Ammon's horn (tissue), 1 donor: Measurements from ENCODE around the gene HERC4.
"Not testable (repeated sequence)": the region's sequence is repeated elsewhere in the genome, so short reads cannot be mapped to it uniquely, and the experiment has no call there.

Experiments used
- DNase-seq: peaks from one replicate; pipeline ENCODE4 v3.0.0-alpha.2; 2016; ENCODE audit warnings: low spot score

The HERC4 gene

DNA sequence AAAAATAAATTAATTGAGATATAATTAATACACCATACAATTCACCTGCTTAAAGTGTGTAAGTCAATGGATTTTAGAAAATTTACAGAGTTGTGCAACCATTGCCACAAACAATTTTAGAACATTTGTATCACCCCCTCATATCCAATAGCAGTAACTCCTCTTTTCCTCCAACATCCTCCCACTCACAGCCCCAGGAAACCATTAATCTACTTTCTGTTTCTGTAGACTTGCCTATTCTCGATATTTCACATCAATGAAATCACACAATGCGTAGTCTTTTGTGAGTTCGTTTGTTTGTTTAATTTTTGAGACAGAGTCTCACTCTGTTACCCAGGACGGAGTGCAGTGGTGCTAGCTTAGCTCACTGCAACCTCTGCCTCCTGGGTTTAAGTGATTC lies 13.7 kb upstream of the HERC4 start:
- DNase-seq = peak; percentile 9

DNA sequence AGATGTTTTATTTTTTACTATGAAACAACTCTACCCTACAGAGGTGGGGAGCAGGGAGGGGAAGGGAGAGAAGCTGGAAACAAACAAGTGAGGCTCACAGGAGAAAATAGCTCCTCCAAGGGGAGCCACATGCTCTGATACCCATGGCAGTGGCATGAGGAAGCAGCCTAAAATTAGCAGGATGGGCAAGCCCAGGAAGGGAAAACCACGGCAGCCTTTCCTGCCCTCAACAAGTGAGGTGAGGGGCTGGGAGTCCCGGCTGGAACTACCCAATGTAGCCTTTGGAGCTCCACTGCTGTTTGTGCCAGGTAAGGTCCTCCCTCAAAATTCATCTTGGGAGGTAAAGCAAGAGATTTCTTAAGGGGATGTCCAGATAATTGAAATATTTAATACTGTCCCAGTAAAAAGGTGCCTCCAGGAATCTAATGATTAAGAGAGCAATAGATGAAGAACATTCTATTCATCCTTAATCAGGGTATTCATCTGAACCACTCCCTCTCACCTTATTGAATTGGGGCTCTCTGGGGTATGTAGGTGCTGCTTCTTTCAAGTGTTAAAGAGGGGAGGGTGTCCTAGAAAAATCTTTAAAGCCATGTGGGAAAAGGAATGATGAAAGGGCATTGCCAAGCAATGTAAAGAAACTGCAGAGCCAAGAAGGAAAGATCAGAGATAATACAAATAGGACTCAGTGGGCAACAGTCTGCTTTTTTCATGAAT lies 12.8 kb upstream of the HERC4 start:
- DNase-seq = no peak

DNA sequence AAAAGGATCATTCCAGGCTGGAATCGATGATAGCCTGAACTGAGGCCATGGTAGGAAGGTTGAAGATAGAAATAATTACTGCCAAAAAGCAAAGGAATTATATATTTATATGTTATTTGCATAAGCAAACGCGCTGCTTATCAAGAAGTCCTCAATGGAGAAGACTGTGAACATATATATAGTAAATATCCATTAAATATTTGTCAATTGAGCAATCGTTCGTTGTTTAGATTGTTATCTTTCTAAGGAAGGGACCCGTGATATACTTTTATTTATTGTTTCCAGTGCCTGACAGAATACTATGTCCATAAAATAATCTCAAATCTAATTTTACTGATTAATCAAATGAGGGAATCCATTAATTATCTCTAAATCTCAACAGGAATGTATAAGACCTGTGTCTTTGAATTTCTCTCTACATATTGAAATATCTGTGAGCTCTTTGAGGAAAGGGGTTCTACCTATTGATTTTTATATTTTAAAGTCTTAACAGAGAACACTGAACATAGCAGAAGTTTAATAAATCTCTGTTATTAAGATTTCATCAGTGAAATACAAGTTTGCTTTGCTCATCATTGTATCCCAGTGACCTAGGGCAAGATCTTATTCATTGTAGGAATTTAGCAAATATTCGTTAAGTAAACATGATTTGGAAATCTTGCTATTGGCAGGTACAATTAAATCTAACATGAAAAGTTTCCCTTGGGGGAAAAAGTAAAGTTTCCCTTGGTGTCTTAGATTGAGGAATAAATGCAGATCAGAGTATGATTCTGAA lies 12.0 kb upstream of the HERC4 start:
- no peak for DNase-seq

DNA sequence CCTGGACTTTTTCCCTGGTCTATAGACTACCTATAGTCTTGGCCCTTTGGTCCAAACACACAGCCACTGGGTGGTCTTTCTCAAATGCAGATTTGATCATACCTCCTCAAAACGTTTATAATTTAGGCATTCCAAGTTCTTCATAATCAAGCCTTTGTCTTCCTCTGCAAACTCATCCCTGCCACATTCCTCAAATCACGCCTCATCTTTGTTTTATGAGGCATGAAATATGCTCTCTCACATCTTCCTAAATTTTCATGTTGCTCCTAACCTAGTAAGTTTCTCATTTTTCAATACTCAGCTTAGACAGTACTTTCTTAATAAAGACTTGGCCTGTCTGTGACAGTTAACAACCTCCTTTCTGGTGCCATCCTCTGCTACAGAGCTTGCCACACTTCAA lies 10.9 kb upstream of the HERC4 start:
- DNase-seq = no peak

DNA sequence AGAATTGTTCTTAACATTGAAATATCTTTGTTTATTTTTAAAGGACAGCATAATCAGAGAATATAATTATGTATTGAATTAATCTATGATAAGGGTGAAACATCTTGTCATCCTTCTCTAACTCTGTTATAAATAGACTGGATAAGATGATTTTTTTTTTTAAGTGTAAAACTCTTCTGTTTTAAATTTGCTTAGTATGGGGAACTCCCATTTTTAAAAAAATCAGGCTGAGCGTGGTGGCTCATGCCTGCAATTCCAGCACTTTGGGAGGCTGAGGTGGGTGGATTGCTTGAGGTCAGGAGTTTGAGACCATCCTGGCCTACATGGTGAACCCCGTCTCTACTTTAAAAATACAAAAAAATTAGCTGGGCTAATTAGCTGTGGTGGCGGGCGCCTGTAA lies 9.4 kb upstream of the HERC4 start:
- DNase-seq = no peak

DNA sequence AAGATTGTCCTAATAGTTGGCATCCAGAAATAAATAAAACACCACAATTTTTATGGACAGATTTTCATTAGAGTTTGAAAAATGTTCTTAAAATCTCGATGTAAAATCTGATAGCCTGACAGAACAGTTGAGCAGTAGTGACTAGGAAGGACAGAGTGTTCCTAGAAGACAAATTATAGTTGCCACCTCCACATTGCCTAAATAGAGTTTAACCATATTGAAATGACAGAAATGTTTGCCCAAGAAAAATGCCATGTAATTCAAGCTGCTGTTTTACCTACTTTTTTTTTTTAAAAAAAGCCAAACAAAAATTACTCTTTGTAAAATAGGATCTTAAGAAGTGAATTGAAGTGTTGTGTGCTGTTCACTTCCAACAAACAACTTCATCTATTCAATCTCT lies 8.9 kb upstream of the HERC4 start:
- peak; percentile 5 for DNase-seq

DNA sequence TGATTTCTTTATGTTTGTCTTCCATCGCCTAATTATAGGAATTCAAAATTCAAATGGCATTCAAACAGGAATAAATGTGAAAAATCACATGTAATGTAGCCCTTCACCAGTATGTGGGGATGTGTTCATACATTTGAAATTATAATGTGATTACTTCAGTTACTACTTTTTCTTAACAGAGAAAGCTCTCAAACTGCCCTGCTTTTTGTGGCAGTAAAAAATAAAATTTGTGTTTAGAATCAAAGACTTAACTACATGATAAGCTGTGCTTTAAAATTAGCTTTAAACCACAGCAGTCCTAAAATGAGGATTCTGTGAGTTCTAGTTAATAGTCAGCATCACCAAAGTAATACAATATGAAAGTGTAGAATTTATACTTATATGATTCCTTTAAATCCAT lies 7.8 kb upstream of the HERC4 start:
- DNase-seq = peak; percentile 12

DNA sequence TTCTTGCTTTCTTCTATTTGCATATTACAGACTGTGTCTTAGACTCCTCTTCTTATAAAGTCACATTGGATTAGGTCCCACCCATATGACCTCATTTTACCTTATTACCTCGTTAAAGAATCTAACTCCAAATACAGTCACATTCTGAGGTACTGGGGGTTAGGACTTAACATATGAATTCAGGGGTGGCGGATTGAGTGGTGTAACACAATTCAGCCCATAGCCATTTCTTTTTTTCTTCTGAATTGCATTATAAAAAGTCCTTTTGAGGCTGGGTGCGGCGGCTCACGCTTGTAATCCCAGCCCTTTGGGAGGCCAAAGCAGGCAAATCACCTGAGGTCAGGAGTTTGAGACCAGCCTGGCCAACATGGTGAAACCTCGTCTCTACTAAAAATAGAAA lies 6.8 kb upstream of the HERC4 start:
- no peak for DNase-seq

DNA sequence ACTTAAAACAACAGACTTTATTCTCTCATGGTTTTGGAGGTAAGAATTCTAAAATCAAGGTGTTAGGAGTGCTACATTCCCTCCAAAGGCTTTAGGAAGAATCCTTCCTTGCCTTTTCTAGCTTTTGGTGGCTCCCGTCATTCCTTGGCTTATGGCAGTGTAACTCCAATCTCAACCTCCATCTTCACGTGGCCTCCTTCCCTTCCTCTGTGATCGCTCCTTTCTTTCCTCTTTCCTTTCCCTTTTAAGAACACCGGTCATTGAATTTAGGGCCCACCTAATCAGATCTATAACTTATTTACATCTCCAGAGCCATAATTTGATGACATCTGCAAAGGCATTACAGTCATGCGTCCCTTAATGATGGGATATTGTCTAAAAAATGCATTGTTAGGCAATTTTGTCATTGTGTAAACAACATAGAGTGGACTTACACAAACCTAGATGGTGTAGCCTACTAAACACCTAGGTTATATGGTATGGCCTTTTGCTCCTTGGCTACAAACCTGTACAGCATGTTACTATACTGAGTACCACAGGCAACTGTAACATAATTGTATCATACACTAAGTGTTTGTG lies 5.9 kb upstream of the HERC4 start:
- DNase-seq = no peak

DNA sequence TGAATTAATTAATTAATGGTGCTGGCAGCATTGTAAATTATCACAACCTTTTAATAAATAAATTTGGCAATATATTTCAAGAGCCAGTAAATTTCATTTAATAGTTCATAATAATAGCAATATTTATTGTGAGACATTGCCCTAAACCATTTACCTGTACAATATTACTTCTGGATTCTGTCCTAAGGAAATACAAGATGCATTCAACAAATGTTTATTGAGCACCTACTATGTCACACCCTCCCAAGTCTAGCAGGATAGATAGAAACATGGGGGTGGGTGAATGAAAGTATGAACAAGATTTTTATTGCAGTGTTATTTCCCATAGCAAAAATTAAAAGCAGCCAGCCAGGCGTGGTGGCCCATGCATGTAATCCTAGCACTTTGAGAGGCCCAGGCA lies 4.4 kb upstream of the HERC4 start:
- DNase-seq = no peak

DNA sequence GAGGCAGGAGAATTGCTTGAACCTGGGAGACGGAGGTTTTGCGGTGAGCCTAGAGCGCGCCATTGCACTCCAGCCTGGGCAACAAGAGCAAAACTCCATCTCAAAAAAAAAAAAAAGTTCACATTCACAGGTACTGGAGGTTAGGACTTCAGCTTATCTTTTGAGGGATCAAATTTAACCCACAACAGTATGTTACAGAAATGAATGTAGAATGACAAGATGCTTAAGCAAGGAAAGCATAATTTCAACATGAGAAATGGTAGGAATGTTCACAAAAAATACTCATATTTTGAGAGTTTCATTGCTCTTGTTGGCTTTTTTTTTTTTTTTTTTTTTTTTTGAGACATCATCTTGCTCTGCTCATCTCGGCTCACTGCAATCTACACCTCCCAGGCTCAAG lies 1.9 kb upstream of the HERC4 start:
- DNase-seq = no peak

DNA sequence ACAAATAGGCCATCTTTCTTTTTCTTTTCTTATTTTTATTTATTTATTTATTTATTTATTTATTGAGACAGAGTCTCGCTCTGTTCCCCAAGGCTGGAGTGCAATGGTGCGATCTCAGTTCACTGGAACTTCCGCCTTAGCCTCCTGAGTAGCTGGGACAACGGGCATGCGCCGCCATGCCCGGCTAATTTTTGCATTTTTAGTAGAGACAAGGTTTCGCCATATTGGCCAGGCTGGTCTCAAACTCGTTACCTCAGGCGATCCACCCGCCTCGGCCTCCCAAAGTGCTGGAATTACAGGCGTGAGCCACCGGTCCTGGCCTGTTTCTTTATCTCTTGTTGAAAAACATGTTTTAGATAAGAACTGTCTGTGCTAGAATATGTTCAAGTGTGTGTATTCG lies 998 bp upstream of the HERC4 start:
- not testable (repeated sequence) for DNase-seq

DNA sequence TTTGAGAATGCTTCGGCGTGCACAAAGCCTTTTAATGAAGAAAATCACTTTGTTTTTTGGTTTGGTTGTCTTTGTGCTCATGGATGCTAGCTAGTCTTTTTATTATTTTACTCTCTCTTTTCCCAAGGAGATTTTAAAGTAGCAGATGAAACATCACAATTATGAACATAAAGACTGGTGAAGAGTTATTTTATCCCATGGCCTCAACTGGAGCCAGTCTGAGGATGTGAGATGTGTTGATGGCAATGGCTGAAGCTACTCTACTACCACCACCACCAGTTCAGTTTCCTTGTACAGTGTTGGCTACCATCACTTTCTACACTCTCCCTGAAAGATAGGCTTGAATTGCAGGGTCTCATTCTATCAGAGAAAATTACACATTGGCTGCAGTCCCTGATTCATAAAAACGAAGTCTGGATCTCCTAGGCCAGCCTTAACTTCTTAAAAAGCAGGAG lies 494 bp upstream of the HERC4 start:
- DNase-seq = peak; percentile 10

DNA sequence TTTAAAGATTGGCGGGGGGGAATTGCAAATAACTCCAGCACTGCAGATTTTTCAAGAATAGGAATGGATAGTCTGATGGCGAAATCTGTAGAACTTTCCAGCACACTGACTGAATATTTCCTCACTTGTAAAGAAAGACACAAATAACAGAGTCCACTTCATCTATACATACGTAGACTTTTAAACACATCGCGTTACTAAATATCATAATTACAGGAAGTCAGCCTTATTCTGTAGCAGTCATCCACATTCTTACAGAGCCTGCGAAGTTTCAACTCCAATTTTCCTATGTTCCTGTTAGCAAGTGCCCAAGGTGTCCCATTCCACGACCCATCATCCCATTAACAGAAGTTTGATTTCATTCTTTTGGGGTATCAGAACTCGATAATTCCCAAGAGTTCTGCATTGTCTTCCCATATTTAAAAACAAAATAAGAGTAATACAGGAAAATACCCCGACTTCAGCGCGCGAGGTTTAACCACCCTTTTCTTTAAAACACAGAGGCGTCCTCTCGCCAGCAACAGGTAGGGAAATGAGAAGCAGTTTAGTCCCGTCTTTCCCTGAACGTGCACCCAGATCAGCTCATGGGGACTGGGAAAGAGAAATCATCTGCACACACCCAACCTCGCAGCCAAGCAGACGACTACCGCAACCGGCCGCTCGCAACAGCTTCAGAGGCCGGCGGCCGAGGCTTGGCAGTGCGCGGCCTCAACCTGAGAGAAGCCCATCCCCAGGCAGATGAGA lies 880 bp downstream of the HERC4 start:
- peak; percentile 49 for DNase-seq

DNA sequence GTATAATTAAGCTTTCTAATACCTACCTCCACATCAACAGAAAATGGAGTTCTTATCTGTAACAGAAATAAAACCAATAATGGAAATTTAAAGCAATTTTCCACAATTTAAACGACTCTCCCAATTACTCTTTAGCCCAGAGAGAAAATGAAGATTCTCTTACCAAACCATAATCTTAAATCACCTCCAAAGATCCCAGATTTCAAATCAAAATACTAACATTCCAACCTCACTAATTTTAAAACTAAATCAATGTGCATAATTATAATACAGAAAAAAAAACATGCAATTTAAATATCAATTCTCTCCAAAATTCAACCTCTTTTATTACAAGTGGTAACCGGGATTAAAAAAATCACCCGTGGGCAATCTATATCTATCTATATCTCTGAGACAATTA lies 1.5 kb downstream of the HERC4 start:
- no peak for DNase-seq

DNA sequence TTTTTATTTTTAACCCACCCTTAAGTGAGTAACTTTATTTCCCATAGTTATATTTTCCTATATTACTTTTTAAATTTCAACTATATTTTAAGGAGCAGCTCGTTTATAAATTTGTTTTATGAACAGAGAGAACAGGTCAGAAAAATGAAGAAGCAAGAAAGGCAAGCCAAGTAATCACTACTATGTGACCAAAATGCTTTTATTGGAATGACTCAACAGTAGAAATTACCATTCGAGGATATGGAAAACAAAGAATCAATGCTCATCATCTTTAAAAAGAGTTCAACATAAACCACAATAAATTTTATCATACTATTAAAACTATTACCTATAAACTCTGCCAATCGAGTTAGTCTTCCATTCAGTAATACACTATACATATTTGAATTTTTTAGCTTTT lies 7.6 kb downstream of the HERC4 start:
- no peak for DNase-seq

DNA sequence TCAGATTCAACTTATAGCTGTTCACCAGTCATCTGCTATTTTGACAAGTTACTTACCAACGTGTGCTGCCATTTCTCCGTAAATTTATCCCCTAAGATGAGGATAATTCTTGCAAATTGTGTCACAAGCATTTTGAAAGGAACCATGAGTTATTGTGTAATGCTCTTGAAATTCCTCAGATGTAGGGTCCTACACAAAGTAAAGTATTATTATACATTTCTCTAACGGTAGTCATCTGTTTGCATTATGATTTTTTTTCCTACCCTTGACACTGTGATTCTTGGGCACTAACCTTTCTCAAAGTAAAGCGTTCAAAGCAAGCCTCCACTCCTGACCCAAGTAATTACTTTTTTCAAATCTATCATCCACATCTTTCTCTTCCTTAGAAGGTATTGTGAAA lies 8.1 kb downstream of the HERC4 start:
- no peak for DNase-seq

DNA sequence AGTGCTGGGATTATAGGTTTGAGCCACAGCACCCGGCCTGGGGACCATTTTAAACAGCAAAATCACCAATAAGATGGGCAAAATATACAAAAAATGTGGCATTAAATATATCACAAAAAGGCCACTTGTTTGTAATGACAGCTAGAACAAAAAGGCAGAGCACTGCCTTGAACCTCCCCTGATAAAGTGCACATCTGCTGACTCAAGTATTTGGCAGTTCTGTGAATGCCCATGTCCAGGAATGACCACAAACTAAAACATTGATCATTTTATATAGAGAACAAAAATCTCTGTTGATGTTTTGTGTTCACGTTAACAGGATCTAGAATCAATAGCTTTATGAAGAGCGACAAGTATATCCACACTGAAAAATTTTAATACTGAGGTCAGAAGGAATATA lies 21.5 kb downstream of the HERC4 start:
- DNase-seq = no peak

DNA sequence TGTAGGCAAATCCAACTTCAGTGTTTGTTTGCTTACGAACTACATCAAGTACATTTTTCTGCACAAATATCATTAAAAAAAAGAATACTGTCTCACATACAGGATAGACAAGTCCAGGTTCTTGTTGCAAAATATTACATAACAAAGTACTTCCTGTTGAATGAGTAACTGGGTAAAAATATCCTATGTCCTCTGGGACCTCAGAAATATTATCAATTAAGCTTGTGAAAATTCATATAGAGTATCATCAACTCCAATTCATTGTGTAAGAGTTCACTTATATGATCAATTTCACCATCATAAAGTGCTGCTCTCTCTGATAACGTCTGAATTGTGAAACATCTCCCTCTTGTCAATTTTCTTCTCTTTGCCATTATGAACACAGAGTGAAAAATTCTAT lies 22.6 kb downstream of the HERC4 start:
- no peak for DNase-seq

DNA sequence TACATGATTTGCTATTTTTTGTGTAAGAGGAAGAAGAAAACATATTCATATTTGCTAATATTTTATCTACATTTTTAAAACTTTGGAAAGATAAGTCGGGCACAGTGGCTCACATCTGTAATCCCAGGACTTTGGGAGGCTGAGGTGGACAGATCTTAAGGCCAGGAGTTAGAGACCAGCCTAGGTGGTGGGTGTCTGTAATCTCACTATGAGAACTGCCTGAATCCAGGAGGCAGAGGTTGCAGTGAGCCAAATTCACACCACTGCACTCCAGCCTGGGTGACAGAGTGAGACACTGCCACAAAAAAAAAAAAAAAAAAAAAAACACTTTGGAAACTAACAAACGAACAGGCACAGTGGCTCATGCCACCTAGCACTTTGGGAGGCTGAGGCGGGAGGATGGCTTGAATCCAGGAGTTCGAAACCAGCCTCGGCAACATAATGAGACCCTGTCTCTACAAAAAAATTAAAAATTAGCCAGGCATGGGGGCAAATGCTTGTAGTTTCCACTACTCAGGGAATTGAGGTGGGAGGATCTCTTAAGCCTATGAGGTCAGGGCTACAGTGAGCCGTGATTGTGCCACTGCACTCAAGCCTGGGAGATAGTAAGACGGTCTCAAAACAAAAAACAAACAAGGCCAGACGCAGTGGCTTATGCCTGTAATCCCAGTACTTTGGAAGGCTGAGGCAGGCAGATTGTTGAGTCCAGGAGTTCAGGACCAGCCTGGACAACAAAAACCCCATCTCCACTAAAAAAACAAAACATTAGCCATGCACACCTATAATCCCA lies 25.6 kb downstream of the HERC4 start:
- no peak for DNase-seq

DNA sequence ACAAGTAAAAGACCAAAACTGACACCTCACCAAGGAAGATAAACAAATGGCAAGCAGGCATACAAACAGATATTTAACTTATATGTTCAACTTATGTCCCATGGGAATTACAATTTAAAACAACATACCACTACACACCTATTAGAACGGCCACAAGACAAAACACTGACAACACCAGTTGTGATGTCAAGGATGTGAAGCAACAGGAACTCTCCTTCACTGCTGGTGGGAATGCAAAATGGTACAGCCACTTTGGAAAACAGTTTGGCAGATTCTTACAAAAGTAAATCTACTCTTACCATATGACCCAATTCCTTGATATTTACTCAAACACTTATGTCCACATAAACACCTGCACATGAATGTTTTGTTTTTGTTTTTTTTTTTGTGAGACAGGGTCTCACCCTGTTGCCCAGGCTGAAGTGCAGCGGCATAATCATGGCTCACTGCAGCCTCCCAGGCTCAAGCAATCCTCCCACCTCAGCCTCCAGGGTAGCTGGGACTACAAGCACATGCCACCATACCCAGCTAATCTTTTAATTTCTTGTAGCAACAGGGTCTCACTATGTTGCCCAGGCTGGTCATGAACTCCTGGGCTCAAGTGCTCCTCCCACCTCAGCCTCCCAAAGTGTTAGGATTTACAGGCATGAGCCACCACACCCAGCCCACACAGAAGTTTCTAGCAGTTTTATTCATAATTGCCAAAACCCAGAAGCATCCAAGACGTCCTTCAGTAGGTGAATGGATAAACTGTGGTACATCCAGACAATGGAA lies 27.3 kb downstream of the HERC4 start:
- no peak for DNase-seq
